CD4-positive, alpha-beta T cell treated with Interleukin-17A for 4 hours (primary cell): ENCODE data around the gene CYP27C1.

Experiments
- DNase-seq: peaks from one replicate; pipeline ENCODE4 v3.0.0-alpha.2; 2020; ENCODE audit warnings: mixed read lengths

CYP27C1 gene

GRCh38 chr2:127146071-127146725, 73.9 kb downstream of the CYP27C1 start:
- no peak for DNase-seq

- no peak for DNase-seq
Measured at GRCh38 chr2:127145280-127145895, 74.7 kb downstream of the CYP27C1 start.

GRCh38 chr2:127143841-127144782, 76.0 kb downstream of the CYP27C1 start:
- DNase-seq: no peak

GRCh38 chr2:127142663-127143630, 77.2 kb downstream of the CYP27C1 start:
- DNase-seq: no peak

GRCh38 chr2:127140538-127140937, 79.6 kb downstream of the CYP27C1 start:
- no peak for DNase-seq

- no peak for DNase-seq
Measured at GRCh38 chr2:127139766-127140165, 80.3 kb downstream of the CYP27C1 start.

GRCh38 chr2:127138281-127138680, 81.8 kb downstream of the CYP27C1 start:
- no peak for DNase-seq

- DNase-seq: no peak
Measured at GRCh38 chr2:127137741-127138140, 82.4 kb downstream of the CYP27C1 start.

- DNase-seq: no peak
Measured at GRCh38 chr2:127137225-127137624, 82.9 kb downstream of the CYP27C1 start.

- no peak for DNase-seq
Measured at GRCh38 chr2:127134833-127135830, 85.0 kb downstream of the CYP27C1 start.

- DNase-seq: no peak
Measured at GRCh38 chr2:127134235-127134634, 85.9 kb downstream of the CYP27C1 start.
